UCSD-AML1 (cell line): ENCODE data around the gene GPR157.

ENCODE experiments used
- DNase-seq: peaks from one replicate; lab custom pipeline; 2025; ENCODE audit not compliant: unreplicated experiment; lab: John Stamatoyannopoulos, UW

GPR157 gene

DNA sequence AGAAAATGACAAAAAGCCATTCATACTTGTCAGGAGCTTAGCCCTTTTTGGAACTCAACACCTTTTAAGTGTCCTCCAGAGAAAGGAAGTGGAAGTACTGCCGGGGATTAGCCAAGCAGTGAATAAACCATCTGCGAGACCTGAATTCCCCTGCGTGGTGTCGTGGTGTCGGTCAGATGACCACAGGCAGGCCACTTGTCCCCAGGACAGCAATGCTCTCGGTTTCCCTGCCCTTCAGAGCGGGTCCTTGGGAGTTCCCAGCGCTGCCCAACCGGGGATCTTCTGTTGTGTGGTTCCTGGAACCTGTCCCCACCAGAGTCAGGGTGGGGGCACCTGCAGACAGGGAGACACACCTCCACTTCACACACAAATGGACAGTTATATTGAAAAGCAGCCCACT lies 9.2 kb downstream of the GPR157 start:
- DNase-seq, result no peak

DNA sequence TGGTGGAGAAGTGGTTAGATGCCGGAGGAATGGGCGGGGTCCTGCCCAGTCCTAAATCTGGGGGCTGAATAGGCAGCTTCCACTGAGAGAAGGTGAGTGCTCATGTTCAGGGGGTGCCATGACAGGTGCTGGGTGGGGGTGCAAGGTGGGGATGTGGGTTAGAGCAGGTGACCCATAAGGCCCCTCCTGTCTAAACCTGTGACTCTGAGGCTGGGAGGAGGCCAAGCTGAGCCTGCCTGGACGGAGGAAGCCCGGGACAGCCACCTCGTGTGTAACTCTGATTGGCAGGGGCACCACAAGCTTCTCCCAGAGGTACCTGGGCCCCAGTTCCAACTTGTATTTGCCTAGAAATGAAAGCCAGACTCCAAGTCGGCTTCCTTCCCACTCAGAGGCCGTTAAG lies 10.7 kb downstream of the GPR157 start:
- no peak for DNase-seq

DNA sequence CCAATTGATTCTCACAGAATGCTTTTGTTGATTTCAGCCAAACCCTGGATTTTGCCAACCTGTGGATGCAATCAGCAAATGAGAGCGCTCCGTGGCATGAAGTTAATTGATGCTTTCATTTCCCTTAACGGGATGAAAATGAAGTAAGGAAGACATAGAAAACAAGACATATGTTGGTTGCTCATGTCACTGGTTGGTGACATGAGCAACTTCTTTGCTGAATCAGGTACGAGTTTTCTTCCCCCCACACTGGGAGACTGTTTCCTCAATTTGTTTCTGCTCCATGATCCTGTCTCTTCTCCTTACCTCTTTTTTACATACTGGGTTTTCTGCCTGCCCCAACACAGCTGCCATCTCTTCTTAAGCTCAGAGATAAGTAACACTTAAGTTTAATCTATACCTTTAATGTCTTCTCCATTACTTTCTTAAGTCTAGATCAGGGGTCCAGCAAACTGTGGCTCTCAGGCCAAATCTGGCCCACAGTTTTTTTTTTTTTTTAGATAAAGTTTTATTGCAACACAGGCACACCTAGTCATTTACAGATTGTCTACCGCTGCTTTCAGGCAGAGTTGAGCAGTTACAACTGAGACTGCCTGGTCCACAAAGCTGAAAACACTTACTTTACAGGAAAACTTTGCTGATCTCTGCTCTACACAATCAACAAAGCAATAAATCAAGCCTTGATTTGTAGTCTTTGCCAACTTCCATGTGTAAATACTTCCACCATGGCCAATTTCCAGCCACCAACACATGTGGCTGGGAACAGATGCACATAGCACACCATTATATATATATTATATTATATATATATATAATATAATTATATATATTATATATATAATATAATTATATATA lies 13.3 kb downstream of the GPR157 start:
- DNase-seq, result no peak

DNA sequence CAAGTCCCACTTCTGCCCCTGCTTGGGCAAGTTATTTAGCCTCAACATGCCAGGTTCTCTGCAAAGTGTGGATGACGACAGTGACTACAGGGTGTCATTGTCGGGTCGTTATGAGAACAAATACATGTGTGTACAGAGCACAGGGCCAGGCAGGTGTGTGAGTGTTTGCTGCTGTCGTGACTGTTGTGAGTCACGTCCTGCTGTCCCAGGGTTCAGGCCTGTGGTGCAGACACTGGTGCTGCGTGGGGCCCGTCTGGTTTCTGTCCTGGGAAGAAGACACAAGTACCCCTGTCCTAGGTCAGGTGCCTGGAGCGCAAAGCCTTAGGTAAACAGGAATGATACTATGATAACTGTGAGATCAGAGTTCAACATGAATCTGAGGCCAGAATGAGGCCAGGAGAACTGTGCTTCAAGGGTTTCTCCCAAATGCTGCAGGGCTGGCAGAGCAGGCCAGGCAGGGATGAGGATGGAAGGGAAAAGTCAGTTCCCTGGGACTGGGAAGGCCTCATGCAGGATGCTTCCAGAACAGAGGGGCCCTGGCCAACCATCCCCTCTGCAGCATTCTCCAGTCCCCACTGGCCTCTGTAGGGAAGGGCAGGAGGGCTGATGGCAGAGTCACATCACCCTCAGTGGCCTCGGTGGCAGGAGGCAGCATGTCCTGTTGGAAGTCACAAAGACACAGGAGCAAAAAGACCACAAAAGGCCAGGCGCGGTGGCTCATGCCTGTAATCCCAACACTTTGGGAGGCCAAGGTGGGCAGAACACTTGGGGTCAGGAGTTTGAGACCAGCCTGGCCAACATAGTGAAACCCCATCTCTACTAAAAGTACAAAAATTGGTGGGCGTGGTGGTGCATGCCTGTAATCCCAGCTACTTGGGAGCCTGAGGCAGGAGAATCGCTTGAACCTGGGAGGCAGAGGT lies 15.7 kb downstream of the GPR157 start:
- DNase-seq, result no peak

DNA sequence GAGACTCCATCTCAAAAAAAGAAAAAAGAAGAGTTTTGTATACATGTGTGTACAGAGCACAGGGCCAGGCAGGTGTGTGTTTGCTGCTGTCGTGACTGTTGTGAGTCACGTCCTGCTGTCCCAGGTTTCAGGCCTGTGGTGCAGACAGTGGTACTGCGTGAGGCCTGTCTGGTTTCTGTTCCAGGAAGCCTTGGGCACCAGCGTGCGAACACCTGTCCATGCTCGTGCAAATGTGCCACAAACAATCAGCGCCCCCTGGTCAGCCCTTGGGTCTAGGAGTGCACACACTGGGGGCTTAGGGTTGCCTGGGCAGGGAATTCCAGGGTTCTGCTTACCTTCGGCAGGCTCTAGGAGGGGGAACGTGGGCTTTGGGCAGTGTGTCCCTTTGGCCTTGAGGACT lies 16.9 kb downstream of the GPR157 start:
- DNase-seq, result no peak

DNA sequence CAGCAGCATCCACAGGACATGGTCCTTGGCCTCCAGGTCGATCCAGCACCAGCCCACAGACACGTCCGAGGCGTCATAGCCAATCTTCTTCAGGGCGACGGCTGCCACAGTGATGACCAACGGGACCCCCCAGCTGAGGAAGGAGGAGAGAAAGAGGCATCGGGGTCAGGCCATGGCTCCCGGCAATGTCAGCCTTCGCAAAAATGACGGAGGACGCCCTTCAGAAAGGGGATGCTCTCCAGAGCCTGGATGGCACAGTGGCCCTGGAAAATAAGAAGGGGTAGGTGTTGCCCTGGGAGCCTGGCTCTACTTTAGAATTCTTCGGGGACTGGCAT lies 17.6 kb downstream of the GPR157 start:
- DNase-seq, result no peak

DNA sequence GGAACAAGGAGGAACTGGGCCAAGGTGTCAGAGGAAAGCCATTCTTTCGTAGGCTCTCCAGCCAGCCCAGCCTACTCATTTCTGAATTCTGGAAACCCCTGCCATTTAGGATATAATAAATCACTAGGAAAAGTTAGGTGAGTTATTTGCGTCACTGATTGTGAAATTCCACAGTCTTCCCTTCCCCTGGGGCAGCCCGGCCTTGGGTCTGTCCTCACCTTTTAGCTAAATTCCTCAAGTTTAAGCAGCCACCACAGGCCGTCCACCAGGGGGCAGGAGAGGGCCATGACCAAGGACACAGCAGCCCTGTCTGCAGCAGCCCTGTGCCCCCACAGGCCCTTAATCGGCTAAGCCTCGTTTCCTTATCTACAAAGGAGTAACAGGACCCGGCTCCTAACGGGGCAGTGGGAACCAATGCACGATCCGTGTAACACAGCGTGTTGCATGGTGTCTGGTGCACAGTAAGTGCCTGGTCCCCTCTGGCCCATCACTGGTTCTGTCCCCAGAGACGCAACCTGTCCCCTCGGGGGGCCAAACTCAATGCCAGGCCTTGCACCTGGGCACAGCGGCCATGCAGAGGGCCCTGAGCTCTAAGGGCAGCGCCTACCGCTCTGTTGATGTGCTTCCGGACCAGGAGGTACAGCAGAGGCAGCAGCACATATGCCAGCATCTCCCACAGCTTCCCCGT lies 18.1 kb downstream of the GPR157 start:
- DNase-seq, result peak; percentile 85

DNA sequence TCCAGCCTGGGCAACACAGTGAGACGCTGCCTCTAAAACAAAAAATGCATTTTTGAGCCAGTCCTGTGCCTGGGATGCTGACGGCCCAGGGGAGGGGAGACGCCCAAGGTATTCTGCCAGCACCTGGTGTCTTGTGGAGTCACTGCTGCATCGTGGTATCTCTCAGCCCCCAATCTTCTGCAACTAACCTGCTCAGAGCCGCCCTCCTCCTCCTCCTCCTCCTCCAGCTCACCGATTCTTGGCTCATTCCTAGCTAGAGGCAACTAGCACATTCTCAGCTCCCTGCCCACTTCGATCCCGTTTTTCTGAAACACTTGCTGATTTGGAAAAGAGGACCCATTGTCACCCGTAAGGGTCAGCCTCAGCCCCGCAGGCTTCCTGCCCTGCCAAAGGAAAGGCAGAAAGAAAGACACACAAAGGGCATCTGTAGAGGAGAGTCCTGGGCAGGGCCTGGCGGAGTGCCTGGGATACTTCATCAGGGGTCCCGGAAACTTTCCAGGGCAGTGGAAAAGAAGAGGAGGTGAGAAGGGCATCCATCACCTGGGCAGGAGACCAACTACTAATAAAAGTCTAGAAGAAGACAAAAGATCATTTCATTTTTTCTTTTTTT lies 20.7 kb downstream of the GPR157 start:
- DNase-seq, result no peak

DNA sequence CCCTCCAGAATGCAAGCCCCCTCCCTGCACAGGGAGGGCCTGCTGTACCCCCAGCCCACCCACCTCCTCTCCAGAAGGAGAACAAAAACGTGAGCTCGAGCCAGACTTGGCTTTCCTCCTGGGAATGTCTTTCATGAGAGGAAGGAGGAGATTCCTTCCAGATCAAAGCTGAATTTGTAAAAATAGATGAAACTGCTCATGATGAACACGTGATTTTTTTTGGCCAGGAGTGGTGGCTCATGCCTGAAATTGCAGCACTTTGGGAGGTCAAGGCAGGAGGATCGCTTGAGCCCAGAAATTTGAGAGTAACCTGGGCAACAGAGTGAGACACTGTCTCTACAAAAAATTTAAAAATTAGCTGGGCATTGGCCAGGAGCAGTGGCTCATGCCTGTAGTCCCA lies 21.8 kb downstream of the GPR157 start:
- no peak for DNase-seq

DNA sequence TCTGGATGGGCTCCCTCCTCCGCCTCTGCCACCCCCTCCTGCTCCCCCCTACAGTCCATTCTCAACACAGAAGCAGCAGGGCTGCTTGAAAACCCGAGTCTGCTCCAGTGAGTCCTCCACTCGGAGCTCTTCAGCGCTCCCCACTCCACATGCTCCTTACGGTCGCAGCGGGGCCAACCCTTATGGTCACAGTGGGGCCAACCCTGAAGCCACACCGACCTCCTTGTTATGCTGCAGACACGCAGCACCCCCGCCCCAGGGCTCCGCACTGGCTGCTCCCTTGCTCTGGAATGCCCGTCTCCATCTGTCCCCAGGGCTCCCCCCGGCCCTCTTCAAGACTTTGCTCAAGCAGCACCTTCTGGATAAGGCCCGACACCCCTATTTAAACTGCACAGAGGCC lies 22.6 kb downstream of the GPR157 start:
- DNase-seq, result no peak

DNA sequence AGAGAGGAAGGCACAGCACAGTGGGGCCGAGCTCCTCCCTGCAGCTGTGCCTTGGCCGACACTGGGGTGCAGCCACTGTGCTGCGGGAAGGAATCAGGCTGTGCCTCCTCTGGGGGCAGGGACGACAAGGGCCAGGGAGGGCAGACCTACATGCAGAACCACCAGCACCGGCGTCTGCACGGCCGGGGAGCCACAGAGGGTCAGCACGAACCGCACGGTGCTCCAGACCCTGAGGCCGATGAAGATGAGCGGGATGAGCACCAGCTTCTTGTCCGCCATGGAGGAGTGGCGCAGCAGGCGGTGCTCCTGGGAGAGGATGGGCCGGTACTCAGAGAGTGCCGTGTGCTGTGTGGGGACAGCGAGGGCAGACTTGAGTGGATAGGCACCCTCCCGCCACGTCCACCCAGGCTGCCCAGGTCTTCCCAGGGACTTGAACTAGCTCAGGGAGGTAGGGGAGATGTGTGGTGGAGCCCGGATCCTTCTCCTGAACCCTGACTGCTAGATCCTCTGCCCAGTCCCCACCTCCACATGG lies 23.5 kb downstream of the GPR157 start:
- no peak for DNase-seq

DNA sequence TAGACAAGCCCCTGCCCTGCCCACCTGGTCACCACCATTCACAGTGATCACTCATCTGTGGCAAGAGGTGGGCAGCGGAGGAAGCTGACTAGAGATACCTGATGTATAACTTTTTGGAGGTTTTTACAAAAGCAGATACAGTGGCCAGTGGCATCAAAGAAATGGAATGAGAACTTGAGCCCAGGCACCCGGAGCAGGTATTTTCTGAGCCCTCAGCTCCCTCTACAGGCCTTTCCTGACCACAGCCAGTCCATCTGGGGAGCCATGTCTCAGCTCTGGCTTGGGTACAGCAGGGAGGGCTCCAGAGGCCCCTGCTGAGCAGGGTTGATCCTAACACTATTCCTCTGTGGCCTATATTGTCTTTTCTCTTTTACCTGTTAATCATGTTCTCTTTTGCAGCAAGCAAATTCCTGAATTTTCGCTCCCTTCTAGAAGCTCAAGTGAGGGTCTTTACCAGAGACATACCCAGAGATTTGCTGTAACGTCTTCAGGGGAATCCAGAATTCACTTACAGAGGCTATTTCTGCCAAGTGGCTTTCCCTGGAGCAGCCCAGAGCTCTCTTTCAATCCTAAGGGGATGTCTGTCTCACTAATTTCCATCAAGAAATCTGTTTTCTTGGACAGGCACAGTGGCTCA lies 27.3 kb downstream of the GPR157 start:
- peak; percentile 65 for DNase-seq

DNA sequence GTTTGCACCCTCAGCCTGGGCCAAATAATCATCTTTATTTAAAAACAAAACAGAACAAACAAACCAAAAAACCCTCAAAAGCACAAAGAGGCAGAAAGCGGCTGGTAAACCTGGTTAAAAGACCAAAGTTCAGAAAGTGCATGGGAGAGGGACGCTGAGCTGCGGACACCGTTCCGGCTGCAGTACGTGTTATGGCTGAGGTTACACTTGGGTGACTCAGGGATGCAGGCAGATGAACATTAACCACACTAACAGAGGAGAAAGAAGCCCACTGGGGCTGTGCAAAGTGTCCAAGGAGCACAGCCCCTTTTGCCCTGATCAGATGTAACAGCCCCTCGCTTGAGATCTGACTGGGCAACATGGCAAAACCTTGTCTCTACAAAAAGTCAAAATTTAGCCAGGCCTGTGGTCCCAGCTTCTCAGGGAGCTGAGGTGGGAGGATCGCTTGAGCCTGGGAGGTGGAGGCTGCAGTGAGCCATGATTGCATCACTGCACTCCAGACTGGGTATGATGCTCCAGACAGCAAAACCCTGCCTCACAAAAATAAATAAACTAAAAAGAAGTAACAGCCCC lies 28.3 kb downstream of the GPR157 start:
- DNase-seq, result no peak

DNA sequence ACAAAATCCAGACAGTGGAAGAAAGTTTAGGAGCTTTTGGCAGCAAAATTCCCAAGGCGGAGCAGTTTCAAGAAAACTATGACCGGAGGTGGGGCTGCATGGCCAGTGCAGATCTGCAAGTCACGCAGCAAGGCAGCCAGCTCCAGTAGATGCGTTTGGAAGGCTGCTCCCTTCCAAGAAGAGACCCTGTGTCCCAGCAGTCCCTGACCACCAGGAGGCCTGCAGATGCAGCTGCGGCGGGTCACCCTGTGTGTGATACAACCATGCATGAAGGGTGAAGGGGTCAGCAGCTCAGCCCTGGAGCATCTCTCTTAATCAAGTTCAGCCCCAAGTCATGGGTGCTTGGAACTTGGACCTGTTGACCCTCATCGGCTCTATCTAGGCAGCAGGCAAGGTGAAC lies 29.3 kb downstream of the GPR157 start:
- no peak for DNase-seq

DNA sequence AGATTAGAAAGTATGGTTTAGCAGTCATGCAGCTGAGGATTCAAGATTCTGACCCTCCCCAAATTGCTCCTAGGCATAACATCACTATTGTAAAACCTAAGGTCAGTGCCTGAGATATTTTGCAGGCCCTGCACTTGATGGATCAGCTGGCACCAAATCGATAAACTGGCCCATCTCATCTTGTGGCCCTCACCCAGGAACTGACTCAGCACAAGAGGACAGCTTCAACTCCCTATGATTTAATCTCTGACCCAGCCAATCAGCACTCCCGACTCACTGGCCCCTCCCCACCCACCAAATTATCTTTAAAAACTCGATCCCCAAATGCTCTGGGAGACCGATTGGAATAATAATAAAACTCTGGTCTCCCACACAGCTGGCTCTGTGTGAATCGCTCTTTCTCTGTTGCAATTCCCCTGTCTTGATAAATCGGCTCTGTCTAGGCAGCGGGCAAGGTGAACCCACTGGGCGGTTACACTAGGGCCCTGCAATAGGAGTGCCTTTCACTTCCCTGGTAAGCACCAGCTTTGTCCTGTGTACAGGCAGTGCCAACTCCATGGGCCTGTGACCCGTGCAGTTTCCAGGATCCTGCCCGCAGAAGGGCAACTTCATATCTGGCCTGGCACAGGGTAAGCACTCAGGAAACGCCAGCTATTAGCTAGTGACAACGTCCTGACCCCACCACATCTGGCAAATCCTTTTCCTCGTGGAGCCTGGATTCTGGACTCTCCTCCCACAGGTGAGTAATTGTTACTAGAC lies 30.8 kb downstream of the GPR157 start:
- no peak for DNase-seq

DNA sequence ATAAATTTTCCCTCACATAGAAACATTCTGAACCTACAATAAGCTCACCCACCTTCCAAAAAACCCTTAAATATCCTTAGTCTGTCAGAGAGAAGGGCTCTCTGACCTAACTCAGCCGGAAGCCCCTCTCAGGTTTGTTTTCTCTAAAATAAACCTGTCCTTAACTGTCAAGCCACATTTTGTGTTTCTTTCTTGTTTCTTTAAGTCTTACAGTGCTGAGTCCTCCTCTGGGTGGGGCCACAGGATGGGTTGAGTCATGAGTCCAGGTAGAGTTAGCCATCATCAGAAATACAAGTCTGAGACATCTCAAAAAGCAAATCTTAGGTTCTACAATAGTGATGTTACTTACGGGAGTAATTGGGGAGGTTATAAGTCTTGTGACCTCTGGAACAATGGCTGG lies 33.1 kb downstream of the GPR157 start:
- DNase-seq, result no peak

DNA sequence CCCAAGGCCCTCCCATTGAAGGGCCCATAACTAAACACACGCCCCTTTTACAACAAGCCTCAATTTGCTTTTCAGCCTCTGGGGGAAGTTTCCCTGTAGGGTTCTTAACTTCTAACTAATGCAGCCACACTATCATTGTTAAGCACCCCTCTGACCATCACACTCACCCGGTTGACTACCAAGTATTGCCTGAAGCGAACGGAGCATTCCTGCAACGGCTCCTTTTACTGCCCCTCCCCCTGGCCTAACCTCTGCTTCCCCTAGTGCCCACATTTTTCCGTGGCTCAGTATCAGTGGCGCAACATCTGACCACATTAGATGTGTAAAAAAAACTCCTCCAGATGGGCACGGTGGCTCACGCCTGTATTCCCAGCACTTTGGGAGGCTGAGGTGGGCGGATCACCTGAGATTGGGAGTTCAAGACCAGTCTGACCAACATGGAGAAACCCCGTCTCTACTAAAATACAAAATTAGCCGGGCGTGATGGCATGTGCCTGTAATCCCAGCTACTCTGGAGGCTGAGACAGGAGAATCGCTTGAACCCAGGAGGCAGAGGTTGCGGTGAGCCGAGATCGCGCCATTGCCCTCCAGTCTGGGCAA lies 34.8 kb downstream of the GPR157 start:
- peak; percentile 80 for DNase-seq

DNA sequence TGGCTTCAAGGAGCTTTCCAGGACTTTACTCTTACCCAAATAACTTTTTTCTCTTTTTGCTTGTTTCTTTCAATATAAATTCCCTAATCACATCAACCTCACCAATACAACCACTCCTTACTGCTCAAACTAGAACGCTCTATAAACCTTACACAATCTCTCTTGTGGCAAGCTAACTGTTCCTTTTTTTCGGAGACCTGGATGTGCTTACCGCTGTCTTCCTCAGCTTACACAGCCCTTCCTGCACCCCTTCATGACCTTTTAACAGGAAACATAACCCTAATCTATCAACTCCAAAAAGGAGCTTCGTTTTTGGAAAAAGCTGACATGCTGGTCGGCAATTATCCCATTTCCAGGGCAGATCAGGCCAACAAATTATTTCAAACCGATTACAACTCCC lies 35.3 kb downstream of the GPR157 start:
- no peak for DNase-seq

DNA sequence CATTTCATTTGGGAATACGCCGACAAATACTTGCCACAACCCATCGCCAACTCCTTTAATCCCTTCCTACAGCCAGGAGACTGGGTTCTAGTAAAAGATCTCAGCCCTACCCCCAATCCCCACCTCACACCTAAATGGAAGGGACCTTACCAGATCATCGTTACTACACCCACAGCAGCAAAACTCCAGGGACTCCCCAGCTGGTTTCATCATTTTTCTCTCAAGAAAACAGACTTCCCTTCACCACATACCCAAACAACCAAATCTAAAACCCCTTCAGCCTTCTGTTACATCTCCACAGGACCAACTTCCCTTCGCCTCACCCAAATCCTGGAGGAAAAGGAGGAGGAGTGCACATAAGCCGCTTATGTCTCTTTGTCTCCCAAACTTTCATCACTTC lies 35.8 kb downstream of the GPR157 start:
- DNase-seq, result no peak
